GM19397 (cell line): ENCODE results near the gene TIPIN.
"Not testable (repeated sequence)": the region's sequence is repeated elsewhere in the genome, so short reads cannot be mapped to it uniquely, and the experiment has no call there.

Experiments
- ATAC-seq: cut with Tn5 transposase; IDR thresholded peaks from one replicate; pipeline ENCODE4 v1.9.1; 2021; ENCODE audit warnings: mild to moderate bottlenecking, moderate library complexity; ENCODE audit not compliant: unreplicated experiment

TIPIN gene

GRCh38 chr15:66304425-66304824 lies 52.1 kb downstream of the TIPIN start:
- not testable (repeated sequence) for ATAC-seq

- ATAC-seq = no peak
These were observed 53.8 kb downstream of the TIPIN start for GRCh38 chr15:66302489-66303278.

GRCh38 chr15:66298803-66299251 lies 57.7 kb downstream of the TIPIN start:
- ATAC-seq = no peak

- ATAC-seq = no peak
These were observed 60.3 kb downstream of the TIPIN start for GRCh38 chr15:66296186-66296585.

- ATAC-seq = no peak
These were observed 61.6 kb downstream of the TIPIN start for GRCh38 chr15:66294932-66295235.

GRCh38 chr15:66294157-66294931 lies 62.1 kb downstream of the TIPIN start:
- no peak for ATAC-seq

- ATAC-seq = peak; percentile 64
These were observed 62.9 kb downstream of the TIPIN start, which contains the start of gene DIS3L for GRCh38 chr15:66293419-66294156. Gene DIS3L, plus strand, starts transcription at chr15:66293568. Its CDS starts 29 bp downstream, at chr15:66293597.

- no peak for ATAC-seq
These were observed 63.7 kb downstream of the TIPIN start for GRCh38 chr15:66292571-66293418.

GRCh38 chr15:66291816-66292570 lies 64.5 kb downstream of the TIPIN start:
- ATAC-seq = no peak

- no peak for ATAC-seq
These were observed 66.0 kb downstream of the TIPIN start for GRCh38 chr15:66290518-66290917.

- ATAC-seq = no peak
These were observed 66.5 kb downstream of the TIPIN start for GRCh38 chr15:66290007-66290406.

- no peak for ATAC-seq
These were observed 67.8 kb downstream of the TIPIN start for GRCh38 chr15:66288551-66289185.

- no peak for ATAC-seq
These were observed 68.4 kb downstream of the TIPIN start for GRCh38 chr15:66288093-66288492.

- ATAC-seq = no peak
These were observed 68.9 kb downstream of the TIPIN start for GRCh38 chr15:66287461-66288057.
